ENCODE results near the gene PRADC1.
"Not testable (repeated sequence)": the region's sequence is repeated elsewhere in the genome, so short reads cannot be mapped to it uniquely, and the experiment has no call there.

Gene PRADC1

GRCh38 chr2:73214120-73215035, 18.7 kb downstream of the PRADC1 start, which contains the start of gene SMYD5:
Gene SMYD5, plus strand, starts transcription at chr2:73214245. Its CDS starts 22 bp downstream, at chr2:73214267.
- H3K27ac Mint-ChIP-seq = peak within 1 kb of the TSS; percentile 95
- H3K9me3 Mint-ChIP-seq = no peaks in the 10 kb centered on the region
- intact Hi-C loops (cut with micrococcal nuclease) = loop anchor here (1.0 to 5.0 kb wide), 3 partner anchors 19 to 142 kb away; partner anchors contain the start of genes FBXO41, PRADC1 and SFXN5
- H3K4me1 Mint-ChIP-seq (ENCODE audit: low read depth) = peaks cover 26% of the 10 kb centered on the region
- H3K27me3 Mint-ChIP-seq = peaks cover 6% of the 10 kb centered on the region
- H3K36me3 Mint-ChIP-seq (ENCODE audit: low read depth) = peaks cover 17% of the 10 kb centered on the region
- peak within 1 kb of the TSS; percentile 91 for H3K4me3 Mint-ChIP-seq

DNA sequence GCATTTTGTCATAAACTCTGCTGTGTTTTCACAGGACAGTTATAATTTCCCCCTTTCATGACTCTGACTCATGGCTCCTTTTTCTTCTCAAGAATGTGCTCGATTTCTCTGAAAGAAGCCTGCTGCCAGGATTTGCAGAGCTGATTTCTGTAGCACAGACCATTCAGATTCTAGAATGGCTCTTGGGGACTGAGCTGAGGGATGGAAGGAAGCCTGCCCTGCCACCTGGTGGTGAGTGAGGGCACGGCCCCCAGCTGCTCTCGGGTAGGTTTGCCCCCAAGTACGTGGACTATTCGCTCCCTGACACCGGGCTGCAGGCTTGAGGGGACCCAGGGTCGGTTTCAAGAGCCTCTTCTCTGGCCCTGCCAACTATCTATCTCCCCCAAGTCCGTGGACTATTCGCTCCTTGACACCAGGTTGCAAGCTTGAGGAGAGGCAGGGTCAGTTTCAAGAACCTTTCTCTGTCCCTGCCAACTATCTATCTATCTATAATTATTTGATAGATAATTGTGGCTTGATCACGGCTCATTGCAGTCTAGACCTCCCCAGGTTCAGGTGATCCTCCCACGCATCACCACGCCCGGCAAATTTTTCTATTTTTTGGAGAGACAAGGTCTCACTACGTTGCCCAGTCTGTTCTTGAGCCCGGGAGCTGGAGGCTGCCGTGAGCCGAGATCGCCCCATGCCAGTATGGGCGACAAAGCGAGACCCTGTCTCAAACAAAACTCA, 20.4 kb downstream of the PRADC1 start:
- intact Hi-C loops (cut with micrococcal nuclease) = loop anchor here (1.0 to 5.0 kb wide), 2 partner anchors 35 to 140 kb away; partner anchors contain the start of gene SFXN5
- H3K27ac Mint-ChIP-seq = no peak overlapping the region
- peaks cover 26% of the 10 kb centered on the region for H3K4me1 Mint-ChIP-seq (ENCODE audit: low read depth)
- peaks cover 9% of the 10 kb centered on the region for H3K36me3 Mint-ChIP-seq (ENCODE audit: low read depth)
- no peaks in the 10 kb centered on the region for H3K9me3 Mint-ChIP-seq
- H3K27me3 Mint-ChIP-seq = peaks cover 8% of the 10 kb centered on the region
- H3K4me3 Mint-ChIP-seq = no peak overlapping the region

DNA sequence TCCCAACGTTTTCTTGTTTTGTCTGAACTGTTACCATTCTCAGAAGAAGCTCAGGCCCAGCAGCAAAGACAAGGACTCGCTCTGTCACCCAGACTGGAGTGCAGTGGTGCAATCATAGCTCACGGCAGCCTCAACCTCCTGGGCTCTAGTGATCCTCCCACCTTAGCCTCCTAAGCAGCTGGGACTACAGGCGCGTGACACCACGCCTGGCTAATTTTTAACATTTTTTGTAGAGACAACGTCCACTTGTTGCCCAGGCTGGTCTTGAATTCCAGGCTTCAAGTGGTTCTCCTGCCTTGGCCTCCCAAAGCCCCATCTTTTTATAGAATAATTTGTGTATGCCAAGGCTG, 21.0 kb downstream of the PRADC1 start:
- peaks cover 8% of the 10 kb centered on the region for H3K27me3 Mint-ChIP-seq
- no peaks in the 10 kb centered on the region for H3K9me3 Mint-ChIP-seq
- no peak overlapping the region for H3K4me3 Mint-ChIP-seq
- H3K4me1 Mint-ChIP-seq (ENCODE audit: low read depth) = peaks cover 26% of the 10 kb centered on the region
- intact Hi-C loops (cut with micrococcal nuclease) = loop anchor here (1.0 to 5.0 kb wide), 2 partner anchors 35 to 140 kb away; partner anchors contain the start of gene SFXN5
- peaks cover 9% of the 10 kb centered on the region for H3K36me3 Mint-ChIP-seq (ENCODE audit: low read depth)
- no peak overlapping the region for H3K27ac Mint-ChIP-seq

- no peak overlapping the region for H3K4me3 Mint-ChIP-seq
- intact Hi-C loops (cut with micrococcal nuclease) = loop anchor here (5.0 kb wide), 1 partner anchor 138 kb away; the partner anchor contains the start of gene SFXN5
- H3K36me3 Mint-ChIP-seq (ENCODE audit: low read depth) = peaks cover 9% of the 10 kb centered on the region
- no peak overlapping the region for H3K27ac Mint-ChIP-seq
- H3K27me3 Mint-ChIP-seq = peaks cover 12% of the 10 kb centered on the region
- no peaks in the 10 kb centered on the region for H3K9me3 Mint-ChIP-seq
- peaks cover 25% of the 10 kb centered on the region for H3K4me1 Mint-ChIP-seq (ENCODE audit: low read depth)
Measured at GRCh38 chr2:73210696-73211095, 22.3 kb downstream of the PRADC1 start.

DNA sequence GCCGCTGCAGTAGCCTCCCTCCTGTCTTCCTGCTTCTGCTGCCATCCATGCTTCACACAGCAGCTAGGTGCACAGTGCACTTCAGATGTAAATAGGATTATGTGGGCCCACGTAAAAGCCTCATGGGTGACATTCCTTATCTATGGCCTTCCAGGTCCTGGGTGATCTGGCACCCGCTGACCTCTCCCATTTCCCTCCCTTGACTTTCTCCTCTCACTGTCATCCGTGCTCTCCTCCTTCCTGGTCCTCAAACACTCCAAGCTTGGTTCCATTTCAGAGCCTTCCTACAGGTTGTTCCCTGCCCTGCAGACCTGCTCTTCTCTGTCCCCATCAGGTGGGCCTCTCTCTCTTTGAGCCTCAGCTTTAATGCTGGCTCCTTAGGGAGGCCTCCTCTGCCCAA, 23.0 kb downstream of the PRADC1 start:
- Mint-ChIP-seq H3K4me3 (no peak overlapping the region), H3K4me1 (ENCODE audit: low read depth) (peaks cover 18% of the 10 kb centered on the region), H3K36me3 (ENCODE audit: low read depth) (peaks cover 9% of the 10 kb centered on the region), H3K9me3 (no peaks in the 10 kb centered on the region), H3K27me3 (peaks cover 16% of the 10 kb centered on the region), H3K27ac (no peak overlapping the region)
- intact Hi-C loops (cut with micrococcal nuclease) = loop anchor here (5.0 kb wide), 1 partner anchor 138 kb away; the partner anchor contains the start of gene SFXN5

DNA sequence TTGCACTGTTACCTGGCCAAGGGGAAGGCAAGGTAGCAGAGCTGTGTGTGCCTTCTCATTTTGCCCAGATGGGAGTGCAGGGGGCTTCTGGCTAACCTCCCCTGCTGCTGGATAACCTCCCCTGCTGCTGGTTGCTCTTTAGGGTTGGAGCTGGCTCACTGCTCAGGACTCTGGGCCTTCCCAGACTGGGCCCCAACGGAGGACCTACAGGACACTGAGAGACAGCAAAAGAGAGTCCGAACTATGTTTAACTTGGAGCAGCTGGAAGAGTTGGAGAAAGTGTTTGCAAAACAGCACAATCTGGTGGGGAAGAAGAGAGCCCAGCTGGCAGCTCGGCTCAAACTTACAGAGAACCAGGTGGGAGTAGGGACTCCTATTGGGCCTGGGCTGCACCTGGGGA, 24.8 kb downstream of the PRADC1 start:
- Mint-ChIP-seq H3K9me3 (no peaks in the 10 kb centered on the region), H3K27ac (no peak overlapping the region), H3K36me3 (ENCODE audit: low read depth) (no peaks in the 10 kb centered on the region), H3K4me3 (no peak overlapping the region), H3K27me3 (peaks cover 32% of the 10 kb centered on the region), H3K4me1 (ENCODE audit: low read depth) (peaks cover under 1% of the 10 kb centered on the region)
- intact Hi-C loops (cut with micrococcal nuclease) = no loop called here

- H3K27me3 Mint-ChIP-seq = peaks cover 57% of the 10 kb centered on the region
- H3K4me1 Mint-ChIP-seq (ENCODE audit: low read depth) = peaks cover 7% of the 10 kb centered on the region
- intact Hi-C loops (cut with micrococcal nuclease) = no loop called here
- H3K36me3 Mint-ChIP-seq (ENCODE audit: low read depth) = no peaks in the 10 kb centered on the region
- H3K27ac Mint-ChIP-seq = no peak overlapping the region
- no peak overlapping the region for H3K4me3 Mint-ChIP-seq
- H3K9me3 Mint-ChIP-seq = no peaks in the 10 kb centered on the region
Measured at GRCh38 chr2:73205611-73206010, 27.4 kb downstream of the PRADC1 start.

GRCh38 chr2:73203055-73203681, 29.9 kb downstream of the PRADC1 start:
- H3K4me1 Mint-ChIP-seq (ENCODE audit: low read depth) = peaks cover 7% of the 10 kb centered on the region
- no peaks in the 10 kb centered on the region for H3K36me3 Mint-ChIP-seq (ENCODE audit: low read depth)
- H3K4me3 Mint-ChIP-seq = peak overlapping the region; percentile 58
- no peaks in the 10 kb centered on the region for H3K9me3 Mint-ChIP-seq
- no peak overlapping the region for H3K27ac Mint-ChIP-seq
- intact Hi-C loops (cut with micrococcal nuclease) = no loop called here
- peaks cover 66% of the 10 kb centered on the region for H3K27me3 Mint-ChIP-seq

DNA sequence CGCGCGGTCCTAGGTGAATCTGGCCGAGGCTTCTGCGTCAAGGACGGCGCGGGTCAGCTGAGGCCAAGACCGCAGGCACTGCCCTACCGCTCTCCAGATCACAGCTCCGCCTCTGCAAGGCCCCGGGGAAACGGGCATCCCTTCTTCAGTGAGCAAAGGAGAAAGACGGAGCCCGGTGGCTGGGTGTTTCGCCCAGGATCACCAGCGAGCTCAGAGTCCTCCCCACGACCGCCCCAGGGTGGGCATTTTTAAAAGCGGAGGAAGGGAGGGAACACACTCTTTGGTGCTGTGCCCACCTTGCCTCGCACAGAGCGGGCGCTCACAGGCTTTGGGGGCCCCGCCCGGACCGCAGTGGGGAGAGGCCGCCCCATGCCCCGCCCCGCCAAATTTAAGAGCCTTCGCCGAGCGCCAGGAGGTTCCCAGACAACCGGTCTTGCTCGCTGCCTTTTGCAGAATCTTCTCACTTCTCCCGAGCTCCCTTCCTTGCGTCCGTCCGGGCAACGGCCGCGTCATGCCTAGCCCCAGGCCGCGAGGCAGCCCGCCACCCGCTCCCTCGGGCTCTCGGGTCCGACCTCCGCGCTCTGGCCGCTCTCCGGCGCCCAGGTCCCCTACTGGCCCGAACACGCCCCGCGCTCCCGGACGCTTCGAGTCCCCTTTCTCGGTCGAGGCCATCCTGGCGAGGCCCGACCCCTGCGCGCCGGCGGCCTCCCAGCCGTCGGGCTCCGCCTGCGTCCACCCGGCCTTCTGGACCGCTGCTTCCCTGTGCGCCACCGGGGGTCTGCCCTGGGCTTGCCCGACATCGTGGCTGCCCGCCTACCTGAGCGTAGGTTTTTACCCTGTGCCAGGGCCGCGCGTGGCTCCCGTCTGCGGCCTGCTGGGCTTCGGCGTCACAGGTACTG, 30.6 kb downstream of the PRADC1 start, which contains the start of gene NOTO:
TSS of gene NOTO (plus strand) at position 419 of the 899 bp plus-strand sequence. CDS start at position 512, 93 bp downstream.
- H3K4me1 Mint-ChIP-seq (ENCODE audit: low read depth) = peaks cover 7% of the 10 kb centered on the region
- no peak within 1 kb of the TSS for H3K27ac Mint-ChIP-seq
- H3K4me3 Mint-ChIP-seq = peak within 1 kb of the TSS; percentile 58
- no peaks in the 10 kb centered on the region for H3K9me3 Mint-ChIP-seq
- intact Hi-C loops (cut with micrococcal nuclease) = no loop called here
- H3K27me3 Mint-ChIP-seq = peaks cover 70% of the 10 kb centered on the region
- H3K36me3 Mint-ChIP-seq (ENCODE audit: low read depth) = no peaks in the 10 kb centered on the region

DNA sequence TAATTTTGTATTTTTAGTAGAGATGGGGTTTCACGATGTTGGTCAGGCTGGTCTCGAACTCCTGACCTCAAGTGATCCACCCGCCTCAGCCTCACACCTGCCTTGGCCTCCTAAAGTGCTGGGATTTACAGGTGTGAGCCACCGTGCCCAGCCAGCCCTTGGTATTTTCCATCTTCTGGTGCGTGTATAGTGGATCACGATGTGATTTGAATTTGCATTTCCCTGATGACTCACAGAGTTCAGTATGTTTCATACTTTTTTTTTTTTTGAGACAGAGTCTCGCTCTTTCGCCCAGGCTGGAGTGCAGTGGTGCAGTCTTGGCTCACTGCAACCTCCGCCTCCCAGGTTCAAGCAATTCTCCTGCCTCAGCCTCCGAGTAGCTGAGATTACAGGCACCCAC, 32.8 kb downstream of the PRADC1 start:
- H3K4me3 Mint-ChIP-seq; H3K9me3 Mint-ChIP-seq; H3K27ac Mint-ChIP-seq; intact Hi-C loops (cut with micrococcal nuclease); H3K4me1 Mint-ChIP-seq (ENCODE audit: low read depth); H3K36me3 Mint-ChIP-seq (ENCODE audit: low read depth): not testable (repeated sequence)
- H3K27me3 Mint-ChIP-seq = peaks cover 78% of the 10 kb centered on the region

- Mint-ChIP-seq H3K4me3 (no peak overlapping the region), H3K9me3 (no peaks in the 10 kb centered on the region), H3K27me3 (peaks cover 56% of the 10 kb centered on the region), H3K36me3 (ENCODE audit: low read depth) (no peaks in the 10 kb centered on the region), H3K4me1 (ENCODE audit: low read depth) (peaks cover 4% of the 10 kb centered on the region), H3K27ac (no peak overlapping the region)
- intact Hi-C loops (cut with micrococcal nuclease) = no loop called here
Measured at GRCh38 chr2:73197579-73197978, 35.5 kb downstream of the PRADC1 start.

- Mint-ChIP-seq H3K4me3 (no peak overlapping the region), H3K9me3 (peaks cover 6% of the 10 kb centered on the region), H3K27me3 (peaks cover 32% of the 10 kb centered on the region), H3K4me1 (ENCODE audit: low read depth) (no peaks in the 10 kb centered on the region), H3K36me3 (ENCODE audit: low read depth) (no peaks in the 10 kb centered on the region), H3K27ac (no peak overlapping the region)
- intact Hi-C loops (cut with micrococcal nuclease) = no loop called here
Measured at GRCh38 chr2:73187549-73187948, 45.5 kb downstream of the PRADC1 start.

DNA sequence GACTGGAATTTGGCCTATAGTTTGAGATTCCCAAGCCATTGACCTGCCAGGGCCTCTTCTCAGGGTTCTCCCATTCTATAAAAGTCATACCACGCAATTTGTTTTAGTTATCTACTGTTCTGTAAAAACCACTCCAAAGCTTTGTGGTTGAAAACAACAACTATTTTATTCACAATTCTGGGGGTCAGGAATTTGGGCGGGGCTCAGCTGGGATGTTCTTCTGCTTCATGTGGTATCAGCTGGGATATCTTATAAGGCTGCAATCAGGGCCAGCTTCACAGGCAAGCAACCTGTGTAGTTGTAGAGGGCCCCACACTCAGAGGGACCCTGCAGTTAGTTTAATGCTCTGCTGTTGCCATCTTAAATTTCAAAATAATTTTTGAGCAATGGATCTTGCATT, 47.1 kb downstream of the PRADC1 start:
- H3K27ac Mint-ChIP-seq = no peak overlapping the region
- intact Hi-C loops (cut with micrococcal nuclease) = no loop called here
- H3K4me1 Mint-ChIP-seq (ENCODE audit: low read depth) = no peaks in the 10 kb centered on the region
- H3K9me3 Mint-ChIP-seq = peaks cover 6% of the 10 kb centered on the region
- peaks cover 33% of the 10 kb centered on the region for H3K27me3 Mint-ChIP-seq
- H3K36me3 Mint-ChIP-seq (ENCODE audit: low read depth) = no peaks in the 10 kb centered on the region
- no peak overlapping the region for H3K4me3 Mint-ChIP-seq

All from dendritic cell treated with granulocyte-macrophage colony-stimulating factor and Interleukin-4, amounts not matched to agents 40 ng/mL and 50 ng/mL, for 4 days (primary cell).